Caco-2 (cell line): ENCODE measurements around the gene KIAA1614. TPM values are rescaled to one million over a fixed set of nuclear protein-coding genes. Genes with fewer than 3 reads are reported as not detected.

Source experiments
- BruUV-seq: library from RNA; stranded (reverse); fragments of 400-500 nt; replicated peaks from 2 replicates; lab custom pipeline; 2021; lab: Mats Ljungman, UMichigan
- CTCF ChIA-PET: fragments of 300-600 bp; sonication (Branson Sonifier 250); formaldehyde crosslinking; loops from one replicate; lab custom pipeline; 2022; ENCODE audit warnings: antibody characterized with exemption; lab: Charles Lee
- POLR2A ChIA-PET: fragments of 300-600 bp; sonication (Branson Sonifier 250); formaldehyde crosslinking; loops from one replicate; lab custom pipeline; 2022; ENCODE audit warnings: antibody characterized with exemption; lab: Charles Lee
- DNase-seq, 2 experiments: peaks; one replicate each; pipeline versions ENCODE4 v3.0.0 to v3.0.0-alpha.2; 2020 to 2022
- H3K27me3 ChIP-seq: replicated peaks from 2 replicates; pipeline ENCODE4 v1.6.0; 2011; ENCODE audit warnings: low read length; ENCODE audit not compliant: control insufficient read depth, insufficient read depth
- H3K36me3 ChIP-seq: 2 replicates; pipeline ENCODE4 v1.5.1; 2011; ENCODE audit warnings: low read length; ENCODE audit not compliant: control insufficient read depth, insufficient read depth
- H3K4me1 ChIP-seq: fragments of 250-450 bp; sonication (Bioruptor Pico); 2 replicates; pipeline ENCODE4 v1.5.1; 2020; ENCODE audit warnings: mild to moderate bottlenecking
- H3K4me3 ChIP-seq: 2 replicates; pipeline ENCODE4 v1.5.1; 2011; ENCODE audit warnings: low read depth, mild to moderate bottlenecking, control low read depth, low read length
- H3K9me3 ChIP-seq: fragments of 250-450 bp; sonication (Bioruptor Pico); 2 replicates; pipeline ENCODE4 v1.5.1; 2020; ENCODE audit warnings: mild to moderate bottlenecking, moderate library complexity
- H3K27ac Mint-ChIP-seq: one replicate; pipeline ENCODE4 v1.8.0; 2022; ENCODE audit warnings: mixed read lengths; ENCODE audit not compliant: unreplicated experiment
- H3K27me3 Mint-ChIP-seq: one replicate; pipeline ENCODE4 v1.8.0; 2022; ENCODE audit warnings: mixed read lengths; ENCODE audit not compliant: insufficient read depth, unreplicated experiment
- H3K36me3 Mint-ChIP-seq: one replicate; pipeline ENCODE4 v1.8.0; 2022; ENCODE audit warnings: mild to moderate bottlenecking, mixed read lengths; ENCODE audit not compliant: insufficient read depth, unreplicated experiment
- H3K4me1 Mint-ChIP-seq: one replicate; pipeline ENCODE4 v1.8.0; 2022; ENCODE audit warnings: low read depth, mixed read lengths; ENCODE audit not compliant: unreplicated experiment
- H3K4me3 Mint-ChIP-seq: one replicate; pipeline ENCODE4 v1.8.0; 2022; ENCODE audit warnings: mild to moderate bottlenecking, moderate library complexity, mixed read lengths; ENCODE audit not compliant: unreplicated experiment
- H3K9me3 Mint-ChIP-seq: one replicate; pipeline ENCODE4 v1.8.0; 2022; ENCODE audit warnings: mixed read lengths; ENCODE audit not compliant: unreplicated experiment
- intact Hi-C: fragments of 100-400 bp; cut with micrococcal nuclease; formaldehyde crosslinking; loops from one replicate; pipeline ENCODE4 v1.10.0; 2022; ENCODE audit not compliant: unreplicated experiment
- total RNA-seq: library from RNA; stranded (reverse); gene quantifications from 2 replicates; pipeline ENCODE4 v1.2.3, GENCODE V29; 2022
- TF ChIP-seq, protein P1 (sequence below), 2 experiments: fragments of 200-600 bp in 1 of 2; IDR thresholded peaks; 1 replicate in 1 of 2; 2 replicates in 1 of 2; pipeline versions ENCODE4 v1.5.1 to v1.8.0; 2011 to 2022; ENCODE audit warnings: antibody characterized with exemption in 1 of 2, control low read depth in 1 of 2, inconsistent platforms in 1 of 2, low read depth in 1 of 2, low read length in 1 of 2, mild to moderate bottlenecking in 1 of 2, moderate library complexity in 1 of 2; ENCODE audit not compliant: insufficient read depth in 1 of 2, severe bottlenecking in 1 of 2, unreplicated experiment in 1 of 2

Gene KIAA1614
- total RNA-seq, 1 experiment from 2014 or later, result 0.29 TPM

DNA sequence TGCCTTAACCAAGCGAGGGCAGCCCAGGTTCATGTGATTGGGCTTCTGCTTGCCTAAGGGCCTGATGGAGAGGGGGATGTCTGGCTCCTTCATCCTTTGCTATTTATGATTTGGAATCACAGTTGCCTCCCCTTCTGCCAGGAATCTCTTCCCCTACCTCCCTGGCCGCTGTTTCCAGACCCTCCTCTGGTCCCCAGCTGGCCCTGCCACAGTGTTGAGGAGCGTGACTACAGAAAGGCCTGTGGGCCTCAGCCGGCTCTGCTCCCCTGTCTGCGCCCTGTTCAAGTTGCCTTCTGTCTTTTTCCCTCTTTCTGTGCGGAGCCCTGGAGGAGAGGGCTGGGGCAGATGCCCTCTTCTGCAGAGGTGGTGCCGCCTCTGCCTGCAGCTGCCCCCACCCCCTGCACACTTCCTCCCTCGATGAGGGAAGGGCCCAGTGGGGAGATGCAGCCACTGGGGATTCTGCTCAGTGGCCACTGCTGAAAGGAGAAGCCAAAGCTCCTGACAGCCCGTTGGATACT, 6.5 kb downstream of the KIAA1614 start:
- no peaks in the 10 kb centered on the region for H3K9me3 Mint-ChIP-seq
- no peak overlapping the region for H3K27ac Mint-ChIP-seq
- ChIA-PET CTCF (interaction anchor here (1.0 kb wide), 1 partner anchor 37 kb away, joined by 3 read pairs; no protein-coding TSS in a partner anchor), POLR2A (no interaction called here)
- peaks cover 8% of the 10 kb centered on the region for H3K36me3 Mint-ChIP-seq
- intact Hi-C loops, result no loop called here
- no peak overlapping the region for H3K4me3 Mint-ChIP-seq
- H3K4me1 ChIP-seq, result peaks cover 16% of the 10 kb centered on the region
- H3K9me3 ChIP-seq, result no peaks in the 10 kb centered on the region
- no peaks in the 10 kb centered on the region for H3K36me3 ChIP-seq
- TF ChIP-seq, protein P1, sequence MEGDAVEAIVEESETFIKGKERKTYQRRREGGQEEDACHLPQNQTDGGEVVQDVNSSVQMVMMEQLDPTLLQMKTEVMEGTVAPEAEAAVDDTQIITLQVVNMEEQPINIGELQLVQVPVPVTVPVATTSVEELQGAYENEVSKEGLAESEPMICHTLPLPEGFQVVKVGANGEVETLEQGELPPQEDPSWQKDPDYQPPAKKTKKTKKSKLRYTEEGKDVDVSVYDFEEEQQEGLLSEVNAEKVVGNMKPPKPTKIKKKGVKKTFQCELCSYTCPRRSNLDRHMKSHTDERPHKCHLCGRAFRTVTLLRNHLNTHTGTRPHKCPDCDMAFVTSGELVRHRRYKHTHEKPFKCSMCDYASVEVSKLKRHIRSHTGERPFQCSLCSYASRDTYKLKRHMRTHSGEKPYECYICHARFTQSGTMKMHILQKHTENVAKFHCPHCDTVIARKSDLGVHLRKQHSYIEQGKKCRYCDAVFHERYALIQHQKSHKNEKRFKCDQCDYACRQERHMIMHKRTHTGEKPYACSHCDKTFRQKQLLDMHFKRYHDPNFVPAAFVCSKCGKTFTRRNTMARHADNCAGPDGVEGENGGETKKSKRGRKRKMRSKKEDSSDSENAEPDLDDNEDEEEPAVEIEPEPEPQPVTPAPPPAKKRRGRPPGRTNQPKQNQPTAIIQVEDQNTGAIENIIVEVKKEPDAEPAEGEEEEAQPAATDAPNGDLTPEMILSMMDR (IDR thresholded peaks at IDR 0.05; ENCODE audit: insufficient read depth in 1 of 2, low read depth in 1 of 2, low read length in 1 of 2, severe bottlenecking in 1 of 2, unreplicated experiment in 1 of 2), result no peak
- no peak overlapping the region for H3K4me3 ChIP-seq
- peaks cover 16% of the 10 kb centered on the region for H3K4me1 Mint-ChIP-seq
- no peaks in the 10 kb centered on the region for H3K27me3 ChIP-seq
- BruUV-seq, result no TSS peak
- DNase-seq, result no peak
- H3K27me3 Mint-ChIP-seq, result no peaks in the 10 kb centered on the region

DNA sequence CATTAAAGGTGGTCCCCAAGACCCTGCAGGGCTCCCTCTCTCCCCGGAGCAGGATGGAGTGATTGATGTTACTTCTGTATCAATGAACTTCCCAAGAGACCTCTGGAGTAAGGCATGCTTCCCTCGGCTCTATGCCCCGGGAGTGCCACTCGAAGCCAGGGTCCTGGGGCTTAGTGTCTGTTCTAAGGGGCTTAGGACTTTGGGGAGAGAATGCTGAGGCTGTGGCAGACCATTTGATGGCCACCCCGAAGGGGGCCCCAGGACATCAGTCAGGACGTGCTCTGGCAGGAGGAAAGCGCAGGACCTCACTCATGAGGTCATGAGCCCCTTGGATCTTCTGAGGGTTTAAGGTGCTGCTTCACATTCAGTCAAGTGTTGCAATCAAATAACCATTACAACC, 7.5 kb downstream of the KIAA1614 start:
- no peaks in the 10 kb centered on the region for H3K9me3 Mint-ChIP-seq
- no peaks in the 10 kb centered on the region for H3K27me3 Mint-ChIP-seq
- Histone ChIP-seq H3K27me3 (no peaks in the 10 kb centered on the region), H3K36me3 (no peaks in the 10 kb centered on the region), H3K9me3 (no peaks in the 10 kb centered on the region), H3K4me1 (peaks cover 23% of the 10 kb centered on the region), H3K4me3 (no peak overlapping the region)
- POLR2A ChIA-PET, result no interaction called here
- BruUV-seq, result no TSS peak
- H3K36me3 Mint-ChIP-seq, result peaks cover 8% of the 10 kb centered on the region
- H3K4me1 Mint-ChIP-seq, result peaks cover 16% of the 10 kb centered on the region
- H3K27ac Mint-ChIP-seq, result no peak overlapping the region
- intact Hi-C loops, result no loop called here
- no peak overlapping the region for H3K4me3 Mint-ChIP-seq
- CTCF ChIA-PET, result interaction anchor here (0.5 to 1.4 kb wide), 3 partner anchors 8 to 48 kb away, joined by 3 read pairs; no protein-coding TSS in a partner anchor
- TF ChIP-seq, protein P1 (IDR thresholded peaks at IDR 0.05; ENCODE audit: insufficient read depth in 1 of 2, low read depth in 1 of 2, low read length in 1 of 2, severe bottlenecking in 1 of 2, unreplicated experiment in 1 of 2), result no peak
- no peak for DNase-seq

DNA sequence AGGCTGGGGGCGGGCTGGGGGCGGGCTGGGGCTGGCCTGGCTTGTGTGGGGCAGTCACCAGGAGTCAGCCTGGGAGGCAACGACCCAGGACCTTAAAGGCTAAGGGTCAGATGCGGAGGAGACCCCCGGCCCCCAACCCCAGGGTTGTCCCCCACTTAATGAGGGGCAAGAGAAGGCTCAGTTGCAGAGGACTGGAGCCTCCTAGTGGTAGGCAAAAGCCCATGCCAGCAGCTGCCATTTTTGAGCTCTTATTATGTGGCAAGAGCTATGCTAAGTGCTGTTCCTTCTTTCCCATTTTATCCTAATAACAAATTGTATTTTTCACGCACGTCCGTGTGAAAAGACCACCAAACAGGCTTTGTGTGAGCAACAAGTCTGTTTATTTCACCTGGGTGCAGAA, 8.0 kb downstream of the KIAA1614 start:
- POLR2A ChIA-PET, result no interaction called here

More for the DNA sequence above, 8.0 kb downstream of the KIAA1614 start:
- H3K4me1 ChIP-seq, result peaks cover 28% of the 10 kb centered on the region
- no peak overlapping the region for H3K4me3 ChIP-seq
- no peak overlapping the region for H3K27ac Mint-ChIP-seq
- H3K4me1 Mint-ChIP-seq, result peaks cover 16% of the 10 kb centered on the region
- TF ChIP-seq, protein P1 (IDR thresholded peaks at IDR 0.05; ENCODE audit: insufficient read depth in 1 of 2, low read depth in 1 of 2, low read length in 1 of 2, severe bottlenecking in 1 of 2, unreplicated experiment in 1 of 2), result no peak
- H3K36me3 ChIP-seq, result no peaks in the 10 kb centered on the region
- DNase-seq, result no peak
- peaks cover 8% of the 10 kb centered on the region for H3K36me3 Mint-ChIP-seq
- H3K9me3 Mint-ChIP-seq, result no peaks in the 10 kb centered on the region
- H3K27me3 ChIP-seq, result no peaks in the 10 kb centered on the region
- H3K4me3 Mint-ChIP-seq, result no peak overlapping the region
- CTCF ChIA-PET, result interaction anchor here (0.5 to 1.4 kb wide), 3 partner anchors 9 to 48 kb away, joined by 3 read pairs; no protein-coding TSS in a partner anchor
- H3K9me3 ChIP-seq, result no peaks in the 10 kb centered on the region
- H3K27me3 Mint-ChIP-seq, result no peaks in the 10 kb centered on the region
- intact Hi-C loops, result no loop called here
- no TSS peak for BruUV-seq
